Kidney epithelial cell (primary cell): ENCODE data around the gene UIMC1. TPM values are rescaled to one million over a fixed set of nuclear protein-coding genes. Genes with fewer than 3 reads are reported as not detected.
A peak's percentile ranks its signal among the peaks of the same experiment; 100 is the strongest.
"Not testable (repeated sequence)": the region's sequence is repeated elsewhere in the genome, so short reads cannot be mapped to it uniquely, and the experiment has no call there.

Experiments used
- DNase-seq: peaks from one replicate; pipeline ENCODE4 v3.0.0-alpha.2; 2010; ENCODE audit warnings: low read depth
- H3K27me3 ChIP-seq: 2 replicates; pipeline ENCODE4 v1.6.0; 2011; ENCODE audit warnings: low read length; ENCODE audit not compliant: control insufficient read depth, insufficient read depth
- H3K36me3 ChIP-seq: 2 replicates; pipeline ENCODE4 v1.5.1; 2011; ENCODE audit warnings: low read length; ENCODE audit not compliant: control insufficient read depth, insufficient read depth
- H3K4me3 ChIP-seq: 2 replicates; pipeline ENCODE4 v1.5.1; 2011; ENCODE audit warnings: low read depth, mild to moderate bottlenecking, control low read depth, low read length
- CTCF ChIP-seq: IDR thresholded peaks from 2 replicates; pipeline ENCODE4 v1.5.1; 2011; ENCODE audit warnings: mild to moderate bottlenecking, moderate library complexity, low read length, control low read depth, inconsistent platforms; ENCODE audit not compliant: insufficient read depth, poor library complexity, severe bottlenecking
- total RNA-seq: library from RNA; depleted of rRNA; stranded (reverse); fragments of >200 nt; gene quantifications from 2 replicates; pipeline ENCODE4 v1.2.3, GENCODE V29; 2015

UIMC1 gene
- total RNA-seq, 1 donor from 2014 or later, result 24.5 TPM

DNA sequence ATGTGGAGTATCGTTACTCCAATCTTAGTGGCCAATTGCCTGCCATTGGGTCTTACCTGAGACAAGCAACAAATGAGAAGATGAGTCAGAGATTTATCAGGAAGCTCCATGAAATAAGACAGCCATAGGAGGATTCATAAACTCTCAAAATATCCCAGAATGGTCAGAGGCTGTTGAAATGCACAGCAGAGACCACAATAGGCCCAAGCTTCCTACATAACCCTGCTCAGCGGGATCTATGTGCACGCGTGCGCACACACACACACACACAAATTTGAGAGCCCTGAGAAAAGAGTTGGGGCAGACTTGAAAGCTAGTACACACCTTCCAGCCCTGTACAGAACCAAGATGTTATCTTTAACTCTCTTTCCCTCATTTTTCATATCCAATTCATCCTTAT lies 9.8 kb downstream of the UIMC1 start:
- DNase-seq, result no peak
- no peaks in the 10 kb centered on the region for H3K27me3 ChIP-seq
- H3K36me3 ChIP-seq, result no peaks in the 10 kb centered on the region
- TF ChIP-seq CTCF, result no peak
- H3K4me3 ChIP-seq, result no peak overlapping the region

DNA sequence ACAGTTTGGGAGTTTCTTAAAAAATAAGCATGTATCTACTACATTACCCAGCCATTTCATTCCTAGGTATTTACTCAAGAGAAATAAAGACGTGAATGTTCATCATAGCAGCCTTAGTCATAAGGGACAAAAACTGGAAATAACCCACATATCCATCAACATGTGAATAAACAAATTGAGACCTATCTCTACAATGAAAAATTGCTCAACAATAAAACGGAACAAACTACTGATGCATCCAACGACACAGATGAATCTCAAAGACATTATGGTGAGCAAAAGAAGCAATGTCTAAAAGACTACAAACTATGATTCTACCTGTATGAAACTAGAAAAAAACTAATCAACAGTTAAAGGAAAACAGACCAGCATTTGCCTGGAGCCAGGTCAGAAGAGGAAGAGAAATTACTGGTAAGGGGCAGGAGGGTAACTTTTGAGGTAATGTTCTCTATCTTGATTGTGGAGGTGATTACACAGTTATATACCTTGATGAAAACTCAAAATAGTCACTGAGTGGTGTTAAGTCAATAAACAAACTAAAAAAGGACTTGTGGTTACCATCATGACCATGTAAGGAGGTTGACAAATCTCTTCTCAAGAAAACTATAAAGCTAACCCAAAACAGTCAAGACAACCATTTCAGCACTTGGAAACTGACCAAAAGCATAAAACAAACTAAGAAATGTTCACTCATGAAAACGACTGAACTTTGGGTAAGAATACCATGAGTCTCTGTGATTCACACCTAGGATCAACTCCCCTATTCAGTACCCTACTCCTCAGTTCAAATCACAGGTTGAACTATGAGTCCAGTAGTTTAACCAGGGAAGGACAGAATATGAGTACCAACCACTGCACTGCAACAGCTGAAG lies 10.4 kb downstream of the UIMC1 start:
- Histone ChIP-seq H3K27me3 (no peaks in the 10 kb centered on the region), H3K36me3 (no peaks in the 10 kb centered on the region), H3K4me3 (no peak overlapping the region)
- no peak for TF ChIP-seq CTCF
- no peak for DNase-seq

DNA sequence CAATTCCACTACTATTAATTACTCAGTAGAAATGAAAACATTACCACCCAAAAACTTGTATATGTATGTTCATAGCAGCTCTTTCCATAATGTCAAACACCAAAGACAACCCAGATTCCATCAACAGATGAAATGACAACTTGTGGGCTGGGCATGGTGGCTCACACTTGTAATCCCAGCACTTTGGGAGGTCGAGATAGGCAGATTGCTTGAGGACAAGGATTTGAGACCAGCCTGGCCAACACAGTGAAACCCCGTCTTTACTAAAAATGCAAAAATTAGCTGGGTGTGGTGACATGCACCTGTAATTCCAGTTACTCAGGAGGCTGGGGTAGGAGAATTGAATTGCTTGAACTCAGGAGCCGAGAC lies 11.5 kb downstream of the UIMC1 start:
- TF ChIP-seq CTCF, result no peak
- DNase-seq, result no peak
- Histone ChIP-seq H3K27me3 (no peaks in the 10 kb centered on the region), H3K36me3 (no peaks in the 10 kb centered on the region), H3K4me3 (no peak overlapping the region)

- peak; percentile 63 for DNase-seq
Measured at GRCh38 chr5:176994460-176995121, 12.0 kb downstream of the UIMC1 start.

DNA sequence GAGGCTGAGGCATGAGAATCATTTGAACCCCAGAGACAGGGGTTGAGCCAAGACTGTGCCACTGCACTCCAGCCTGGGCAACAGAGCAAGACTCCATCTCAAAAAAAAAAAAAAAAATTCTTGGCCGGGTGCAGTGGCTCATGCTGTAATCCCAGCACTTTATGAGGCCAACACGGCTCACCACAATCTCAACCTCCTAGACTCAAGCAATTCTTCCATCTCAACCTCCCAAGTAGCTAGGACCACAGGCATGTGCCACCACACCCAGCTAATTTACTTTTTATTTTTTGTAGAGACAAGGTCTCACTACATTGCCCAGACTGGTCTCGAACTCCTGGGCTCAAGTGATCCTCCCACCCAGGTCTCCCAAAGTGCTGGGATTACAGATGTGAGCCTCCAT lies 13.5 kb downstream of the UIMC1 start:
- DNase-seq, H3K4me3 ChIP-seq, H3K36me3 ChIP-seq, H3K27me3 ChIP-seq: not testable (repeated sequence)

More at GRCh38 chr5:176994460-176995121, 12.0 kb downstream of the UIMC1 start:
- Histone ChIP-seq H3K4me3 (no peak overlapping the region), H3K27me3 (no peaks in the 10 kb centered on the region), H3K36me3 (no peaks in the 10 kb centered on the region)
- TF ChIP-seq CTCF, result no peak

GRCh38 chr5:176987583-176987982 lies 19.0 kb downstream of the UIMC1 start:
- no peaks in the 10 kb centered on the region for H3K27me3 ChIP-seq
- DNase-seq, result no peak
- no peak for TF ChIP-seq CTCF
- H3K4me3 ChIP-seq, result no peak overlapping the region
- no peaks in the 10 kb centered on the region for H3K36me3 ChIP-seq
